Heart left ventricle (tissue), 13 donors: Measurements from ENCODE around the gene CIAO3.

Source experiments
- POLR2A ChIP-seq, 2 donors: fragments of 450-650 bp; IDR thresholded peaks; one replicate each; pipeline ENCODE4 v1.6.1; 2017; ENCODE audit warnings: antibody characterized with exemption in 2 of 2, mild to moderate bottlenecking in 2 of 2, moderate library complexity in 2 of 2
- TF ChIP-seq, protein P1 (sequence below), 12 donors: fragments of 200-600 bp; sonication (generic) in 4 of 12; IDR thresholded peaks; one replicate each; pipeline versions ENCODE4 v1.5.0 to v1.8.0; 2018 to 2022; ENCODE audit warnings: antibody characterized with exemption in 12 of 12, mild to moderate bottlenecking in 5 of 12
- donor health status: ischemic (EF 13 %, LVEDD 7.1; RV severe dilation, severe dysfunction).
- donor health status: DM: no; HTN: yes; CAD: no.
- donor health status: DM: no; HTN: no; CAD: no.
- donor health status: ischemic (EF 25% LVEDD 6.9; RV normal size, moderate dysfunction).
- donor health status: ischemic (EF 25% LVEDD 5.7; RV mildly dilated, moderate dysfunction).
- donor health status: ischemic (EF 35%, LVEDD 5.7; RV mildly dilated, moderate dysfunction).
- donor health status: nonischemic (EF 11% LVEDD 7.7; RV severe dilation, severe dysfunction).
- donor health status: DM: yes; HTN: yes; CAD: no.
- donor health status: PGD.
- donor health status: ischemic (EF 29% LVEDD 5.4; RV normal size, mild dysfunction).
- donor health status: nonischemic (EF 23%, LVEDD 6.1; RV moderate dilation, normal function).

DNA sequence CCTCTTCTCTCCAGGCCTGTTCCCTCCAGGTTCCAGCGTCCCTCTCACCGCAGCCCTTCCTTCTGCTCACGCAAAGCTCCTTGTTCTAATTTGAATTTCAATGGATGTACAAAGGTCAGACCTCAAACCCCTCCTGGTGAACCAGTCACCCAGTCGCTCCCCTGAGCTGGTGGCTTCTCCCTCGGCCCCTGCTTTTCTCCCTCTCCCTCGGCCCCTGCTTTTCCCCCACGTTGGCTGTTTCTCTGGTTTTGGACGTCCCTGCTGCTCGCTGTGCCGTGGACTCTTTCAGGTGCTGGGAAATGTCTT, 11.2 kb upstream of the CIAO3 start:
- TF ChIP-seq, protein P1, sequence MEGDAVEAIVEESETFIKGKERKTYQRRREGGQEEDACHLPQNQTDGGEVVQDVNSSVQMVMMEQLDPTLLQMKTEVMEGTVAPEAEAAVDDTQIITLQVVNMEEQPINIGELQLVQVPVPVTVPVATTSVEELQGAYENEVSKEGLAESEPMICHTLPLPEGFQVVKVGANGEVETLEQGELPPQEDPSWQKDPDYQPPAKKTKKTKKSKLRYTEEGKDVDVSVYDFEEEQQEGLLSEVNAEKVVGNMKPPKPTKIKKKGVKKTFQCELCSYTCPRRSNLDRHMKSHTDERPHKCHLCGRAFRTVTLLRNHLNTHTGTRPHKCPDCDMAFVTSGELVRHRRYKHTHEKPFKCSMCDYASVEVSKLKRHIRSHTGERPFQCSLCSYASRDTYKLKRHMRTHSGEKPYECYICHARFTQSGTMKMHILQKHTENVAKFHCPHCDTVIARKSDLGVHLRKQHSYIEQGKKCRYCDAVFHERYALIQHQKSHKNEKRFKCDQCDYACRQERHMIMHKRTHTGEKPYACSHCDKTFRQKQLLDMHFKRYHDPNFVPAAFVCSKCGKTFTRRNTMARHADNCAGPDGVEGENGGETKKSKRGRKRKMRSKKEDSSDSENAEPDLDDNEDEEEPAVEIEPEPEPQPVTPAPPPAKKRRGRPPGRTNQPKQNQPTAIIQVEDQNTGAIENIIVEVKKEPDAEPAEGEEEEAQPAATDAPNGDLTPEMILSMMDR (IDR thresholded peaks at IDR 0.05), result no peak
- TF ChIP-seq POLR2A (IDR thresholded peaks at IDR 0.05), result no peak
